Brain microvascular endothelial cell (primary cell): ENCODE measurements around the gene TLR1.

Source experiments
- DNase-seq: peaks from one replicate; pipeline ENCODE4 v3.0.0-alpha.2; 2020
- H3K27ac ChIP-seq: fragments of 250-450 bp; sonication (Bioruptor Pico); 2 replicates; pipeline ENCODE4 v1.5.1; 2020; ENCODE audit warnings: mild to moderate bottlenecking, moderate library complexity
- H3K27me3 ChIP-seq: fragments of 250-450 bp; sonication (Bioruptor Pico); replicated peaks from 2 replicates; pipeline ENCODE4 v1.5.1; 2020; ENCODE audit warnings: mild to moderate bottlenecking
- H3K36me3 ChIP-seq: fragments of 250-450 bp; sonication (Bioruptor Pico); replicated peaks from 2 replicates; pipeline ENCODE4 v1.5.1; 2020; ENCODE audit warnings: mild to moderate bottlenecking
- H3K4me3 ChIP-seq: 2 replicates; pipeline ENCODE4 v1.5.1; 2011; ENCODE audit warnings: low read depth, mild to moderate bottlenecking, control low read depth, low read length, moderate library complexity
- CTCF ChIP-seq: IDR thresholded peaks from 2 replicates; pipeline ENCODE4 v1.5.1; 2011; ENCODE audit warnings: low read depth, mild to moderate bottlenecking, moderate library complexity, low read length, control low read depth, inconsistent platforms; ENCODE audit errors: missing control alignments
- in situ Hi-C: cut with HindIII; loops from 2 replicates; pipeline ENCODE4 v1.10.0; 2017; ENCODE audit warnings: low sequenced_read_pairs, low pct_ligation_motif_present

The TLR1 gene

DNA sequence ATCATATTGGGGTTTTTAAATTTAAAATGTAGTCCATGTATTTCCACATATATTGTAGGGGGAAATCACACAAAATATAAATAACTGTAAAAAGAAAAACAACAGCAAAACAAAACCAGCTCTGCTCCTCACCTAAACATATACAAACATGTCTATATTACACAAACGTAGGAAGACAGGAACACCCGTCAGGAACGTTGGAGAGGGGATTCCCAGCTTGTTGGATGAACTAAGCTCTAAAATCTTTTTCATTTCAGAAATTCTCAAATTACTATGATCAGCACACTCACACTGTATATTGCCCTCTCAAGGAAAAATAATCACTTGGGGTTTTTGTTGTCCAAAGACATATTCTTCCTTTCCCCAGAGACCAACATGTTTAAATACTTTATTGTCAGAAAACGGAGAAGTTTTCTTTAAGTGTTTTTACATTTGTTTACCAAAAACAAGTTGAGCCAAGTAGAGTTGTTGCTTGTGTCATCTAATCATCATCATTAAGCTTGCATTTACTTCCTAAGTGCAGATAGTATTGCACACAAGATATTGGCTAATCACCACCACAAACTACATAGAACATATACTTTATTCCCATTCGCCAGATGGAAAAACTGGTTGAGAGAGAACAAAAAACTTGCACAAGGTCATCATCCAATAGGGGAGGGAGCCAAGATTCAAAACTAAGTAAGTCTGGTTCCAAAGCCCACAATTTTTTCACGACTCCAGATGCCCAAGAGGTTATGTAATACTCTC, 19.4 kb downstream of the TLR1 start:
- Histone ChIP-seq H3K36me3 (no peaks in the 10 kb centered on the region), H3K4me3 (no peak overlapping the region), H3K27me3 (no peaks in the 10 kb centered on the region), H3K27ac (no peak overlapping the region)
- in situ Hi-C loops, result no loop called here
- no peak for TF ChIP-seq CTCF
- DNase-seq, result no peak

GRCh38 chr4:38784141-38784540, 20.4 kb downstream of the TLR1 start:
- Histone ChIP-seq H3K27ac (no peak overlapping the region), H3K4me3 (no peak overlapping the region), H3K27me3 (no peaks in the 10 kb centered on the region), H3K36me3 (no peaks in the 10 kb centered on the region)
- DNase-seq, result no peak
- TF ChIP-seq CTCF, result no peak
- in situ Hi-C loops, result no loop called here

DNA sequence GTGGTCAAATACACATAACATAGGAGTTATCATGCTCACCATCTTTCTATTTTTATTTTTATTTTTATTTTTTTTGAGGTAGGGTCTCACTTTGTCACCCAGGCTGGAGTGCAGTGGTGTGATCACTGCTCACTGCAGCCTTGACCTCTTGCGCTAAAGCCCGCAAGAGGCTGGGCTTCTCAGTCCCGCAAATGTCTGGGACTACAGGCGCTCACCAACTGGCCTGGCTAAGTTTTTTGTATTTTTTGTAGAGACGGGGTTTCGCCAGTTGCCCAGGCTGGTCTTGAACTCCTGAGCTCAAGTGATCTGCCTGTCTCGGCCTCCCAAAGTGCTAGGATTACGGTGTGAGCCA, 21.5 kb downstream of the TLR1 start:
- H3K36me3 ChIP-seq, result no peaks in the 10 kb centered on the region
- in situ Hi-C loops, result no loop called here
- DNase-seq, result no peak
- H3K27me3 ChIP-seq, result no peaks in the 10 kb centered on the region
- no peak overlapping the region for H3K4me3 ChIP-seq
- no peak for TF ChIP-seq CTCF
- no peak overlapping the region for H3K27ac ChIP-seq

DNA sequence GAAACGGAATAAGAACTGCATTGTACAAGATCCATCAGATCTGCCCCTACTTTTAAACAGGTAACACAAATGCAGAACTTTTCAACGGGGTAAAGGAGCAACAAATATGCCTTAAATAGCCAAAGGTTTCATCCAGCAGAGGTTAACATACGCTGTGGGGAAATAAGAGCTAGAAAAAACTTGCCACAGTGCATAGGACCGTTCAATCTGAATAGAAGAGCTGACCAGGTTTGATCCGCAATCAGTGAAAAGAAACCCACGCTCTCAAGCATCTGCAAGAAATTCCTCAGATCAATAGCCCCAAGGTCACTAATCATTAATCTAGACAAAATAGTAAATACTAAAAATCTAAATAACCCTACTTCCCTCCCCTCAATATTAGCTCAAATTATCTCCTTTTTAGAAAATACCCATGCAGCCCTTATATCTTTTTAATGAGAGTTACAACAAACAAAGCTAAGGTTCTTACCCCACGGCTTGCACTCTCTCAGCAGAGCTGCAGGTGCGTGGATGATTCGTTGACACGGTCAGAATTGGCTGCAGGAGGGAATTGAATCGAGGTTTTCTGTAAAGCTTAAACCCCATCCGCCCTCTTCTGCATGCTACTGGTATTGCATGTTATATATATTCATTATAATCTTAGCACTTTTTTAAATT, 22.0 kb downstream of the TLR1 start, which contains the start of gene TLR10:
Gene TLR10, minus strand, starts transcription at position 539 of the 657 bp plus-strand sequence. CDS start 7,400 bp downstream, outside the sequence.
- Histone ChIP-seq H3K36me3 (no peaks in the 10 kb centered on the region), H3K27ac (no peak within 1 kb of the TSS), H3K4me3 (no peak within 1 kb of the TSS), H3K27me3 (no peaks in the 10 kb centered on the region)
- peak; percentile 40 for DNase-seq
- in situ Hi-C loops, result no loop called here
- TF ChIP-seq CTCF, result peak; percentile 67

- DNase-seq, result no peak
- no peak for TF ChIP-seq CTCF
- no peaks in the 10 kb centered on the region for H3K36me3 ChIP-seq
- H3K4me3 ChIP-seq, result no peak overlapping the region
- H3K27me3 ChIP-seq, result no peaks in the 10 kb centered on the region
- no peak overlapping the region for H3K27ac ChIP-seq
- in situ Hi-C loops, result no loop called here
Observed at GRCh38 chr4:38781854-38782261, 22.7 kb downstream of the TLR1 start.
